ENCODE data around the gene ARRB2.
"Not testable (repeated sequence)": the region's sequence is repeated elsewhere in the genome, so short reads cannot be mapped to it uniquely, and the experiment has no call there.

Gene ARRB2

DNA sequence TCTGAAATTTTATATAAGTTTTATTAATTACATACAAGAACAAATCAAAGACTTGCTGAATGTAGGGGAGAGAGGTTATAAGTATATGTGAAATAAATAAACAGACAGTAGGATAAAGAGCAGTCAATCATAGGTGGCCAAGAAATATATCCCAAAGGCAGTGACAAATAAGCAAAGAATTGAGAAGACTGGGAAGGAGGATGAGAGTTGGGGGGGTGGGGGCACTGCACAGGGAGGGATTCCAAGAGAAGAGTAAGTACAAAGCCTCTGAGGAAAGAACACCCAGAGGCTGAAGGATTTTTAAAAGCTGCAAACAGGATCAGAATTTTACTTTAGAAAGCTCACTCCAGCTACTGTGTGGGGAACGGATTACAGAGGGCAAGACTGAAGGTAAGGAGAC is 9.3 kb upstream of the ARRB2 start:
- DNase-seq (ENCODE audit: low spot score) = no peak

- DNase-seq (ENCODE audit: low spot score) = no peak
These were observed 7.1 kb upstream of the ARRB2 start for GRCh38 chr17:4703330-4703691.

DNA sequence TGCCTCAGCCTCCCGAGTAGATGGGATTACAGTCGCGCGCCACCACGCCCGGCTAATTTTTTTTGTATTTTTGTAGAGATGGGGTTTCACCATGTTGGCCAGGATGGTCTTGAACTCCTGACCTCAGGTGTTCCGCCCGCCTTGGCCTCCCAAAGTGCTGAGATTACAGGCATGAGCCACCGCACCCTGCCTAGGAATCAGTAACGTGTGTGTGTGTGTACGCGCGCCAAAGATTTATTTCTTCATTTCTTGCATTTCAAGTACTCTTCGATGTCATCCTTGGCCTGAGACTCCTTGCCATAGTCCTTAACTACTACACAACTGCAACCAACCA is 5.9 kb upstream of the ARRB2 start:
- DNase-seq (ENCODE audit: low spot score) = not testable (repeated sequence)

DNA sequence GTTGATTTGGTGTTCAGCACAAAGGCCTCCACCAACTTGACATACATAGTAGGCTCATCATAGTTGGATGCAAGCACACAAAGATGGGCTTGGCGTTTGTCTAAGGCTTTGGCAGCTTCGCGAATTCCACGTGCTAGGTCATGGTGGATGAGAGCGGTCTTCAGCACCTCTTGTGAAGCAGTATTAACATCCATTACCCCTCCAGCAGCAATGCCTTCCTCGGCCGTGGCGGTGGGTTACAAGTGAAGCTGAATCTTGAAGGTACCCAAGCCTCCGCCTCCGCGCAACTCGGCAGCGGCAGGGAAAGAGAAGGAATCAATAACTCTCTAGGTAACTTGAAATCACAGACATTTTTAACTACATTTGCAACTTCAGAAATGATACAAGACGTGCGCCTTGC is 5.4 kb upstream of the ARRB2 start:
- no peak for DNase-seq (ENCODE audit: low spot score)

GRCh38 chr17:4706121-4706520 is 4.3 kb upstream of the ARRB2 start:
- no peak for DNase-seq (ENCODE audit: low spot score)

GRCh38 chr17:4708436-4708835 is 2.0 kb upstream of the ARRB2 start:
- no peak for DNase-seq (ENCODE audit: low spot score)

GRCh38 chr17:4710693-4711634 is 532 bp downstream of the ARRB2 start:
- no peak for DNase-seq (ENCODE audit: low spot score)

- DNase-seq (ENCODE audit: low spot score) = no peak
These were observed 1.3 kb downstream of the ARRB2 start for GRCh38 chr17:4711661-4712181.

DNA sequence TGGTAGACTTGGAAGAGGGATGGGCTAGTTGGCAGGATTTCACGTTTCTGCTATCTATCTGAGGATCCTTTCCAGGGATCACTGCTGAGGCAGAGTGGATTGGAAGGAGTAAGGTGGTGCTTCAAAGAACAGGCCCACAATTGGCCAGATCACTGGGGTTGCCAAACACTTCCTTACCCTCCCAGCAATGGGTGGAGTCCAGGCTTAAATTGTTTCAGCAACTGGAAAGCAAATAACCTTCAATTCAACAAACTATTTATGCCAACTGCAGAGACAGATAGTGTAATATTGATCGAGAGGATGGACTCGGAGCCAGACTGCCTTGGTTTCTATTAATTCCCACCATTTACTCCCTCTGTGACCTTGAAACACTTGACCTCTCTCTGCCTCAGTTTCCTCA is 2.1 kb downstream of the ARRB2 start:
- no peak for DNase-seq (ENCODE audit: low spot score)

GRCh38 chr17:4714340-4715062 is 4.1 kb downstream of the ARRB2 start:
- DNase-seq (ENCODE audit: low spot score) = not testable (repeated sequence)

- no peak for DNase-seq (ENCODE audit: low spot score)
These were observed 4.8 kb downstream of the ARRB2 start for GRCh38 chr17:4715063-4715744.

GRCh38 chr17:4716081-4716480 is 5.6 kb downstream of the ARRB2 start:
- no peak for DNase-seq (ENCODE audit: low spot score)

DNA sequence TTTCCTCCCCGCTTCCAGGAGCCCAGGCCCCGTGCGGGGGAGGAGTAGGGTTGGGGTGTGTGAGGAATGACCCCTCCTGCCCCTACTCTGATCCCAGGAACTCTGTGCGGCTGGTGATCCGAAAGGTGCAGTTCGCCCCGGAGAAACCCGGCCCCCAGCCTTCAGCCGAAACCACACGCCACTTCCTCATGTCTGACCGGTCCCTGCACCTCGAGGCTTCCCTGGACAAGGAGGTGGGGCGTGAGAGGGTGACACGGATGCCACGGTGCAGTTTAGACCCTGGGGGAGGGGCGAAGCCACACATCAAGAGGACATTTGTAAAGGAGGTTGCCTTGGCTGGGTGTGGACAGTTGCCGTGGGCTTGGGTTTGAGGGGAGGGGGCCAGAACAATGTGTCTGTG is 7.4 kb downstream of the ARRB2 start:
- no peak for DNase-seq (ENCODE audit: low spot score)

DNA sequence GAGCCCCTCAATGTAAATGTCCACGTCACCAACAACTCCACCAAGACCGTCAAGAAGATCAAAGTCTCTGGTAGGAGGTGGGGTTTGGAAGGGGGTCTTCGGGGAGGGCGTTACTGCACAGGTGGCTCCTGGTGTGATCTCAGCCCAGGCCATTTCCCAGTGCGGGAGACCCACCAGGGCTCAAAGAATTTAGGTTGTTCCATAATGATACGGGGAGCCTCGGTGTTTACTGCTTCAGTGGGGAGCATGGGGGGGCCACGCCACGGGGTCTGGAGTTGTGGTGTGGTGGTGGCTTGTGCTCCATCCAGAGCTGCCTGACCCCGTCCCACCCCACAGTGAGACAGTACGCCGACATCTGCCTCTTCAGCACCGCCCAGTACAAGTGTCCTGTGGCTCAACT is 7.8 kb downstream of the ARRB2 start:
- no peak for DNase-seq (ENCODE audit: low spot score)

DNA sequence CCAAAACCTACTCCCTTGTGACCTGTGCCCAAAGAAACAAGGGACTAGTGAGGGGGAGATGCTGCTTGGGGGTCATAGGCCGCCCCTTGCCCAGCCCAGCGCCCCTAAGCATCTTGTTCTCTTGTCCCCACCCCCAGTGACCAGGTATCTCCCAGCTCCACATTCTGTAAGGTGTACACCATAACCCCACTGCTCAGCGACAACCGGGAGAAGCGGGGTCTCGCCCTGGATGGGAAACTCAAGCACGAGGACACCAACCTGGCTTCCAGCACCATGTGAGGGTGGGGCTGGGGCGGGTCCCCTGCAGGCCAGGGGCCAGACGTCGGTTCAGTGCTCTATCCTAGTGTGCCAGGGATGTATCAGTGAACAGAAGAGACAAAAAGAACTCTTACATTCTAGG is 8.7 kb downstream of the ARRB2 start:
- no peak for DNase-seq (ENCODE audit: low spot score)

DNA sequence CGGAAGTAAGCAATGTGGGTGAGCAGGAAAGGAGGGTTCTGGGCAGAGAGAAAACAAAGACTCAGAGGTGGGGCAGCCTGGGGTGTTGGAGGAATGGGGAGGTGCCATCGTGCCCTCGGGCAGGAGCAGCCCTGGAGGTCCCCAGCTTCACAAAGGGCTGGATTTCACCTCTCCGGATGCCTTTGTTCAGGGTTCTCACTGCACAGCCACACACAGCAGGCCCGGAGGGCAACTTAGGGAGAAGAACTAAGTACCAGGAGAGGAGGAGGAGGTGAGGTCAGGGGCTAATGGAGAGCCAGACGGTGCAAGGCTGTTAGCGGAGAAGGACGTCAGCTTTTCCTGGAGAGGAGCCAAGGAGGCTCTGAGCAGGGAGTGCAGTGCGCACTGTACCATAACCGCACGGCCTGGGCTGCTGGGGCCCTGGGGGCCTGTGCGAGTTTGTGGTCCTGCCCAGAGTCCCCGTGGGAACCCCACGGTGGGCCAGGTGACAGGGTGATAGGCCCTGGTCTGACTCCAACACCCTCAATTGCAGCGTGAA is 9.3 kb downstream of the ARRB2 start:
- no peak for DNase-seq (ENCODE audit: low spot score)

DNA sequence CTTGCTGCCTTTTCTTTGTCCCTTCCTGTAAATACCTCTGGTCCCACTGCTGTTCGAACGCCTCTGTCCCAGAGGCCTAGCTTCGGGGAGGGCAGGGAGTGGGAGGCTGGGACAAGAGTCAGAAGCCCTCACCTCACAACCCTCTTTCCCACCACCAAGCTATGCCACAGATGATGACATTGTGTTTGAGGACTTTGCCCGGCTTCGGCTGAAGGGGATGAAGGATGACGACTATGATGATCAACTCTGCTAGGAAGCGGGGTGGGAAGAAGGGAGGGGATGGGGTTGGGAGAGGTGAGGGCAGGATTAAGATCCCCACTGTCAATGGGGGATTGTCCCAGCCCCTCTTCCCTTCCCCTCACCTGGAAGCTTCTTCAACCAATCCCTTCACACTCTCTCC is 10.4 kb downstream of the ARRB2 start:
- DNase-seq (ENCODE audit: low spot score) = no peak

- DNase-seq (ENCODE audit: low spot score) = no peak
These were observed 11.0 kb downstream of the ARRB2 start for GRCh38 chr17:4721203-4722135.

GRCh38 chr17:4722678-4723240 is 12.3 kb downstream of the ARRB2 start:
- DNase-seq (ENCODE audit: low spot score) = no peak

GRCh38 chr17:4724650-4725049 is 14.2 kb downstream of the ARRB2 start:
- no peak for DNase-seq (ENCODE audit: low spot score)

Measured in kidney capillary endothelial cell (primary cell).